GM18511 (cell line): ENCODE measurements around the gene FGF19.

Experiments
- ATAC-seq: cut with Tn5 transposase; IDR thresholded peaks from one replicate; pipeline ENCODE4 v1.9.1; 2021; ENCODE audit warnings: mild to moderate bottlenecking, moderate library complexity; ENCODE audit not compliant: unreplicated experiment

Gene FGF19

DNA sequence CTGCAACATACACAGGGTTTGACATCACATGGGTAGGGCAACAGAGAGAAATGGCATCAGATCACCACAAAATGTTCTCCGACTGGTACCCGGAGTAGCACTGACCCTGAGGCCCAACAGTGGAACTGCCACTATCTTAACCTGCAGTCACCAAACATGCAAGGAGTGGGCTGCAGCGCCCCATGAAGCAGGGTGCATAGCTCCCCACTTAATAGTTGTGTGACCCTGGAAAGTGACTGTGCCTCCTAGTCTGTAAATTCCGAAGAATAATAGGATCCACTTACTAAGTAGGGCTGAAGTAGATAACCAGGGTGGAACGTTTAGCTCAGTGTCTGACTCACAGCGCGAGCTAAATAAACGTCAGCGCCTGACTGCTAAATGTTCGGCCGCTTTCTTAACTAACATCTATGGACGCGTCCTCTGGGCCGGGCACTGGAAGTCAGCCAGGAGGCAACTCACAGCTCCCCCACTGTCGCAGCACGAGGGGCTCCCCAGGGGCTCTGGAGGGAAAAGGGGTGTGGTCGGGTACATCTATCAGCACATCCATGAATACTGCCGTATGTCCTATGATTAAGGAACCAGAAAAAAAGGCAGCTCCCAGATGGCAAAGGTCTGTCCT lies 29.4 kb downstream of the FGF19 start:
- no peak for ATAC-seq

DNA sequence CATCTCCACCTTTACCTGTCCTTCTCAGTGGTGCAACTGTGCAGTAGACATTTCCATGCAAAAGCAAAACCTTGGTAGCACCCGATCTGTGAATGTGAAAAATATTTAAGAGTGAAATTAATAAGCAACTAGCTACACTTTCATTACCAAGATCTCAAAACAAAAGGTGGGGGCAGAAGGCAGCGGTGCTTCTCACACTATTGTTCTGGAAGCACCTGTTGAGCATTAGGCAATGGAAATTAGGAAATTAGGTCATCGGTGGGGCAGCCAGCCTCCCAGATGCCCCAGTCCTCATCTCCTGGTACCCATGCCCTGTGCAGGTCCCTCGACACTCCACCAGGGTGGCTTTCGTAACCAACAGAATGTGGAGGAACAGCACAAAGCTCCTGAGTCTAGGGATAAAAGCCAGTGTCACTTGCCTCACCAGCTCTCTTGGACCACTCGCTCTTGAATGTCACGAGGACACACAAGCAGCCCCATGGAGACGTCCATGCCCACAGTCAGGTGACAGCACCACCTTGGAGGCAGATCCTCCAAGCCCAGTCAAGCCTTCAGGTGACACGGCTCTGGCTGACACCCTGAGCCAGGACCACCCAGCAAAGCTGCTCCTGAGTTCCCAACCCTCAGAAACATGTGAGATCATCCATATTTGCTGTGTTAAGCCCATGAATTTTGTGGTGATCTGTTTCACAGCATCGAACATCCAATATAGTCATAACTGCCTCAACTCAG lies 31.9 kb downstream of the FGF19 start:
- no peak for ATAC-seq

DNA sequence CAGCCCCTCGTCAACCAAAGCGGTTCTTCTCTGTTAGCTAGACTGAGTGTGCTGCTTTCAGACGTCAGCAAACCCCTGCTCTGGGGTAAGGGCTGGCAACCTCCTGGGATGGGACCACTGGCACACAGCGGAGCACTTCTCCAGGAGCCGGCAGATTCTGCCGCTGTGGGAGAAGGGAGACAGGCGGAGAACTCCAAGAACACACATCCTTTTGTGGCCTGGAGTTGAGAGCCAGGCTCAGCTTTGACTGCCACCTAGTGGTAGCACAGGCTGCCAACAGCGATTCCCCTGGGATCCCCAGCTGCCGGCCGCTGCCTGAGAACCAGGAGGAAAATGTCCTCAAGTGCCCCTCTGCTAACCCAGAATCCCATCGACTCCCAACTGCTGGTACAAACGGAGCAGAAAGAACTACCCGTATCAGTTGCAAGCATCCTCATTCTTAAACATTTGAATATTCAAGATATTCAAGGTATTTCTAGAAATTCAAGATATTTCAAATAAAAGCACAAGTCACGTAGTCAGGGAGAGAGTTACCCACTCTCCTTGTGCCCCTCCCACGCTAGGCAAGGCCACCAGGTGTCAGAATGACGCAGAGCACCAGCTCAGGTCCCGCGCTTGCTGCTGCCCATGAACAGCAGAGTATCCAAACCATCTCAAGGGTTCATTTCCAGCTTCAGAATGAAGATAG lies 33.5 kb downstream of the FGF19 start:
- no peak for ATAC-seq

- ATAC-seq: no peak
Observed at GRCh38 chr11:69669486-69669885, 34.3 kb downstream of the FGF19 start.

DNA sequence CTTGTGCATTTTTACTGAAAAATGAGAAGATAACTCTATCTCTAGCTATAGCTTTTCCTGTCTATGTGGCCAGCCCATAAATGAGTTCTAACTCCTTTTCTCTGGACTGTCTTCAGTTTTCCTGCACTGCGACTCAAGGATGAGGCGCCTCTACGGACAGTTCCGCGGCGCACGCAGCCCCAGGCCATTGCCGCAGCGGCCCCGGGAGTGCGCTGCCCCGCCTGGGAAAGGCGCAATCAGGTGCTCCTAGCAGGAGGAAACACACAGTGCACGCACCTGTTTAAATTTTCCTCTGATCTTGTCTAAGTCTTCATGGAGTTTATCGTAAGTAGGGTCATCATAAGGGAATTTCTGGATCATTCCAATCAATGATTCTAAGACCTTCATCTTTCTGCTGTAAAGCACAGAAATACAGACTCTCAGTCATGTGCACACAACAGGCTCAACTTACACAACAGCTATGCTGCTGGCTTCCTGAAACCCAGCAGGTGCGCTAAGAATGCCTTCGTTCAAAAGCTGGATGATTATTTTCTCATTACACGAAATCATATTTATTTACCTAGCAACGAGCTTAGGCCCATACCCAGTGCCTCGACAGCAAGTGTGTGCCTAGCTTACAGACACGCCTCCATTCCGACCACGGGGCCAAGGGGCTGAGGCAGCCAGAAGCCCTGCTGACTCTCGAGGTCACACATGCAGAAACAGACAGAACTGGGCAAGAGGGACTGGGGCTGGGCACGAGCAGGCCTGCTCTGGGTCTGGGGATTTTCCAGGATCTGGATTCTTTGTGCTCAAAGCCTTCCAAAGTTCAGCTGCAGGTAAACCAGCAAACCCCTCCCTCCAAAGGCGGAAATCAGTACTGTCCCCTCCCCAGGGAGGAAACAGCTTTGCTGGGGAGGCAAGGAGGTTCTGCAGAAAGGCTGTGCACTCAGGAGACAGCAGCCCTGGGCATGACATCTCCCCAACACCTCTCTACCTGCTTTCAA lies 35.9 kb downstream of the FGF19 start:
- no peak for ATAC-seq

- no peak for ATAC-seq
Observed at GRCh38 chr11:69666752-69667536, 36.9 kb downstream of the FGF19 start.

DNA sequence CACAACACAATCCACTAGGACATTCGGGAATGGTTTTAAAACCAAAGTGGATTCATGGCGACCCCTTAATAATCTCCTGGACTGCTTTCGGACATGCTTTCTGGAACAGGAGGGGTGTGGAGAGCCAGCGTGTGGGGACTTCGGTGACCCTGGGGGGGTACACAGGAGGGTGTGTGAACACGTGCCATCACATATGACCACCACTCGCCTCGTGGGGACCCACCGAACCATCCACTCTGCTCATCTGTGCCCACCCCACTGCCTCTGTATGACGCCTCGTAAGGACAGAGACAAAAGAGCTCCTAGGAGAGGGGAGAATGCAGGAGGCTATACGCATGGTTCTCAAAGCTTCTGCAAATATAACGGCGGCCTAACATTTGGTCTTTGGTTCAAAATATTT lies 37.6 kb downstream of the FGF19 start:
- ATAC-seq: no peak

- no peak for ATAC-seq
Observed at GRCh38 chr11:69665669-69666068, 38.2 kb downstream of the FGF19 start.

DNA sequence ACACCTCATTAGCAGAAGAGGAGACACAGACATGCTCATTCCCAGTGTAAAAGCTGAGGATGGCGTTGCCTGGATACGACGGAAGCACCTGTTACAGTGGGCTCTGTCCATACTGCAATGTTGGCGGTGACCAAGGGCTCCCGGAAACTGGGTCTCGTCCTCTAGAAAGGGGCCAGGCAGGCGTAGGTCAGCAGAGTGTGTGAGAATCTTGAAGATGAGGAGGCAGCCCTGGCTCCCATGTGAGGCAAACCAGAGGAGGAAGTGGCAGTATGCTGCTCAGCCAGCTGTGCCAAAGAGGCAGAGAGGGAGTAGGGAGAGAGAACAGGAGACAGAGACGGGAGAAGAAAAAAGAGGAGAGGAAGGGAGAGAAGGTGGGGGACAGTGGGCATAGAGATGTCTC lies 38.9 kb downstream of the FGF19 start:
- ATAC-seq: no peak

DNA sequence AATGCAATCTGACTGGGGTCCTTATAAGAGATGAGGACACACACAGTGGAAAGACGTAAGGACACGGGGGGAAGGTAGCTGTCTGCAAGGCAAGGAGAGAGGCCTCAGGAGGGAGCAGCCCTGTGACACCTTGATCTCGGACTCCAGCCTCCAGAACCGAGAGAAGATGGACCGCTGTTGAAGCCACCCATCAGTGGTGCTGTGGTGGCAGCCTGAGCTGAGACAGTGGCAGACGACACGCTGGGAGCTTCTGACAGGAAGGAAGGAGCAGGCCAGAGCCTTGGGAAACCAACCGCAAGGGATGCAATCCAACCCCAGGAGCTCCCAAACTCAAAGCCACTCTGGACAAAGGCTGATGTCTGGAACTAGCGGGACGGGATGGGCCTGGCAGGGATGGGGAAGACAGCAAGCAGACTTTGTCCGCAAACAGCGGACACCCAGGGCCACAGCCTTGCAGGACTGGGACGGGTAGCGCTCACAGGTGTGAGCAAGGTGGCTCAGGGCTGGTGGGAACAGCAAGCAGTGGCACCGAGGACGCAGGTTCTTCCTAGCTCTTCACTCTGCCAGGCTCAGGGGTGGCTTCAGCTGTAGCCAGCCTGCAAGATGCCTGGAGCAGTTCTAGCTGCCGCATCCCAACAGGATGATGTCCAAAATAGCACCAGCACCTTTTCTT lies 39.6 kb downstream of the FGF19 start:
- ATAC-seq: no peak

DNA sequence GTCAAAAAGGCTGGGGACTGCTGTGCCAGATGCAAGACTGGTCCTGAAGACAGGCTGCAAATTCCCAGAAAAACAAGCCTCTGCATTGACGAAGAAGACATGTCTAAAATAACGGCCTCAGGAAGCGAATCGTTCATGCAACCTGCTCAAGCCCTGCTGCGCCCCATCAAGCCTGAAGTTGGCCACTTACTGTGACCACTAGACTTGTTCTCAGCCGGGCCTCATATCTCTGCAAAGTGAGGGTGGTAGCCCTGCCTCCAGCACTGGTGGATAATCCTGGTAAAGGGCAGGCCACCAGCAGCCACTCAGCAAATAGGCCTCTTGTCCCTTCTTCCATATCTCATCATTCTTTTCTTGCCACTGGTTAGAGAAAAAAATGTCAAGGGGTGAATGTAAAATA lies 40.5 kb downstream of the FGF19 start:
- no peak for ATAC-seq

DNA sequence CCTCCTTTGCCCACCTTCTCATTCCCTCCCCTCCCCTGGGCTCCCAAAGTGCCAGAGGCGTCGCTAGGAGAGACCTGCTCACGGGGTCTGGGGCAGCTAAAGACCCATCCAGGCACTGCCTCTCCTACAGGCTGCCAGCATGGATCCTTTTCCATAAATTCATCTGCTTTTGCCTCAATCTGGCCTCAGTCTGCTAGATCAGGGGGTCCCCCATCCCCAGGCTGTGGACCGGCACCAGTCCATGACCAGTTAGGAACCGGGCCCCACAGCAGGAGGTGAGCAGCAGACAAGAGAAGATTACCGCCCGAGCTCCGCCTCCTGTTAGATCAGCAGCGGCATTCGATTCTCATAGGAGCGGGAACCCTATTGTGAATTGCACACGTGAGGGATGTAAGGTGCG lies 41.0 kb downstream of the FGF19 start:
- ATAC-seq: no peak

DNA sequence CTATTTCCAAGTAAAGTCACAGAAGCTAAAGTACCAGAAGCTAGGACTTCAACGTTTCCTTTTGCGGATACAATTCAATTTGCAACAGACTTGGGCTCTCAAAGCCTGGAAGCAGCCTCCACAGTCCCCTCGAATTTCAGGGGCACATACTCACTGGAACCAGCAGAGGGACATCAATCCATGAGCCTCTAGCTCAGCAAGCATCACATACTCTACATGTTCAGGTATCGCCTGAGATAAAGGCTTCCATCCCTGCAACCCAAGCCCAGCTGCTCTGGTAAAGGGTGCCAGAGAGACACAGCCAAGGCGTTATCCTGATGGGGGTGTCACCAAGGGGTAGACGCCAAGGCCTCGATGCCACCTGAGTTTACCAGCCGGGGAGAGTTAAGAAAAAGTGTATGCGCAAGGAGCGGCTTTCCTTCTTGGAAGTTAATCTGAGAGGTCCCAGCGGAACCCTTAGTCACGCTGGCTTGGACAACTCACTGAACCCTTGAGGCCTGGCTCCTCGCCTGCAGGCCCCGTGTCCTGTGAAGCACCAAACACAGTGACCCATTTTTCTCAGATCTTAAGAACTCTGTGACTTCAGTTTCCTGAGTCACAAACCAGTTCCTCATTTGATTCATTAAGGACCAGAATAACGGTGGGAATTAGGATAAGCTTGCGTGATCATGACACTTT lies 41.7 kb downstream of the FGF19 start:
- no peak for ATAC-seq

GRCh38 chr11:69661413-69661715 lies 42.5 kb downstream of the FGF19 start:
- ATAC-seq: no peak

- ATAC-seq: no peak
Observed at GRCh38 chr11:69660001-69660500, 43.8 kb downstream of the FGF19 start.

GRCh38 chr11:69659591-69659990 lies 44.2 kb downstream of the FGF19 start:
- ATAC-seq: no peak

- no peak for ATAC-seq
Observed at GRCh38 chr11:69658626-69659450, 45.0 kb downstream of the FGF19 start.

DNA sequence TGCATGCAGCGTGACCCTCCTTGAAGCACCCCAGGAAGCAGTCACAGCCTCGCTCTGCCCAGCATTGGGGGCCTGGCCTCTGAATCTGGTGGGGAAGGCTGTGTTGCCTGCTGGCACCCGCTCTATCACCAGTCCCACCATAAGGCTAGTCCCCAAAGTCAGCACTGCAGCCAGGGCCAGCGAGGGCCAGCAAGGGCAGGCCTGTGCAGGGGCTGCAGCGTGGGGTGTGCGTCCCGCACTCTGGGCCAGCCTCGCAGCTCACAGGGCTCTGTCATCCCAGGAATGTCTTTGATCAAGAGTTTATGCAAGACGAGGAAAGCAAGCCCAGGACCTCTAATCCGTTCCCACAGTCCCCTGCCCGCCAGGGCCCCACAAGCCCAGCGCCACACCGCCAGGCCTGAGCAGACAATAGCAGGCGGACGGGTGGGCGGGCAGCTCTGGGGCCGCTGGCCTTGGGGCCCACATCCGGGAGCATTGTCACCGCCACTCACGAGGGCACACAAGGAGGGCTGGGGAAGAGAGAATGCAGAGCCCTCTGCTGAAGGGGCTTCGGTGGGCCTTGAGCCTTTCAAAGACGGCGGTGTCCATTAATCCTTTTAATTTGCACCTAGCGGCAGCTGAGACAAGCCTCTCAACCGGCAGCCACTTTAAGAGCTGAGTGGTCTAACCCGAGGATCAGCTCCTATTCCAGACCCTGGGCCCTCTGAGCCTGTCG lies 45.8 kb downstream of the FGF19 start:
- ATAC-seq: no peak
